Cardiac ventricle fibroblast (primary cell): ENCODE measurements around the gene CIDEA. TPM values are rescaled to one million over a fixed set of nuclear protein-coding genes. Genes with fewer than 3 reads are reported as not detected.

ENCODE experiments used
- total RNA-seq: library from RNA; depleted of rRNA; stranded (reverse); fragments of >200 nt; gene quantifications from 2 replicates; pipeline ENCODE4 v1.2.3, GENCODE V29; 2015

CIDEA gene
- not detected in 2 replicates for total RNA-seq

GRCh38 chr18:12254136-12254819 is at the start of gene CIDEA:
Gene CIDEA (plus strand): TSS chr18:12254361. CDS start chr18:12254384, 23 bp downstream.

GRCh38 chr18:12307701-12308385 is 53.7 kb downstream of the CIDEA start, which contains the start of gene TUBB6:
Gene TUBB6 (plus strand): TSS chr18:12308241. CDS start chr18:12308293, 52 bp downstream.

Other genes starting within 250 kb of the CIDEA start
- not detected in 2 replicates for gene ANKRD62, start 160.5 kb upstream of the CIDEA start, total RNA-seq
- 158 and 205 TPM in 2 replicates for gene TUBB6, start 53.9 kb downstream of the CIDEA start, total RNA-seq
- gene AFG3L2, start 122.9 kb downstream of the CIDEA start, total RNA-seq = 29.5 and 30.6 TPM in 2 replicates
- 0.62 and 1.2 TPM in 2 replicates for gene PRELID3A, start 153.6 kb downstream of the CIDEA start, total RNA-seq